ENCODE data around the gene PEDS1. TPM values are rescaled to one million over a fixed set of nuclear protein-coding genes. Genes with fewer than 3 reads are reported as not detected.

PEDS1 gene
- total RNA-seq, 1 experiment from 2014 or later: 35.6 TPM

DNA sequence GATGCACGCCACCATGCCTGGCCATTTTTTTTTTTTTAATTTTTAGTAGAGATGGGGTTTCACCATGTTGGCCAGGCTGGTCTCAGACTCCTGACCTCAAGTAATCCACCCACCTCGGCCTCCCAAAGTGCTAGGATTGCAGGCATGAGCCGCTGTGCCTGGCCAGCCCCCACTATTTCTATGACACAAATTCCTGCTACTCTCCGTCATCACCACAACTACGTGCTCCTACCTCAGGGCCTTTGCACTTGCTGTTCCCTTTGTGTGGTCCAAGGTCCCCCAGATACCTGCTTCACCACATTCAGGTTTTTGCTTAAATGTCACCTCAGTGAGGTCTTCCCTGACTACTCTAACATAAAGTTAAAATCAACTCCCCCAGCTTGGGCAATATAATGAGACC, 31.9 kb upstream of the PEDS1 start:
- ChIA-PET CTCF (interaction anchor here (0.6 to 1.3 kb wide), 16 partner anchors 13 to 603 kb away, joined by 3 to 14 read pairs (median 3); partner anchors contain the start of gene PEDS1), POLR2A (no interaction called here)
- DNase-seq (ENCODE audit: low spot score): no peak
- TF ChIP-seq FOXJ3 (CRISPR knock-in tag; IDR thresholded peaks at IDR 0.05; ENCODE audit: borderline replicate concordance) (no peak), FOXP1 (CRISPR knock-in tag; IDR thresholded peaks at IDR 0.05; ENCODE audit: borderline replicate concordance) (no peak), RELA (CRISPR knock-in tag; IDR thresholded peaks at IDR 0.05; ENCODE audit: borderline replicate concordance) (no peak), ZNF396 (CRISPR knock-in tag; IDR thresholded peaks at IDR 0.05; ENCODE audit: borderline replicate concordance) (no peak), SMAD4 (CRISPR knock-in tag; IDR thresholded peaks at IDR 0.05) (no peak), TCF7 (CRISPR knock-in tag; IDR thresholded peaks at IDR 0.05; ENCODE audit: low read depth) (no peak), JAZF1 (CRISPR knock-in tag; IDR thresholded peaks at IDR 0.05) (no peak), EMX1 (CRISPR knock-in tag; IDR thresholded peaks at IDR 0.05) (no peak), ZNF138 (CRISPR knock-in tag; conservative IDR thresholded peaks at IDR 0.05) (no peak), ZNF121 (CRISPR knock-in tag; IDR thresholded peaks at IDR 0.05) (no peak), NR3C1 (CRISPR knock-in tag; conservative IDR thresholded peaks at IDR 0.05; ENCODE audit: low read depth) (no peak), GABPB1 (CRISPR knock-in tag; IDR thresholded peaks at IDR 0.05) (no peak)
- TF ChIP-seq, protein P1, sequence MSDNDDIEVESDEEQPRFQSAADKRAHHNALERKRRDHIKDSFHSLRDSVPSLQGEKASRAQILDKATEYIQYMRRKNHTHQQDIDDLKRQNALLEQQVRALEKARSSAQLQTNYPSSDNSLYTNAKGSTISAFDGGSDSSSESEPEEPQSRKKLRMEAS (CRISPR knock-in tag; IDR thresholded peaks at IDR 0.05): no peak
- TF ChIP-seq, protein P2, sequence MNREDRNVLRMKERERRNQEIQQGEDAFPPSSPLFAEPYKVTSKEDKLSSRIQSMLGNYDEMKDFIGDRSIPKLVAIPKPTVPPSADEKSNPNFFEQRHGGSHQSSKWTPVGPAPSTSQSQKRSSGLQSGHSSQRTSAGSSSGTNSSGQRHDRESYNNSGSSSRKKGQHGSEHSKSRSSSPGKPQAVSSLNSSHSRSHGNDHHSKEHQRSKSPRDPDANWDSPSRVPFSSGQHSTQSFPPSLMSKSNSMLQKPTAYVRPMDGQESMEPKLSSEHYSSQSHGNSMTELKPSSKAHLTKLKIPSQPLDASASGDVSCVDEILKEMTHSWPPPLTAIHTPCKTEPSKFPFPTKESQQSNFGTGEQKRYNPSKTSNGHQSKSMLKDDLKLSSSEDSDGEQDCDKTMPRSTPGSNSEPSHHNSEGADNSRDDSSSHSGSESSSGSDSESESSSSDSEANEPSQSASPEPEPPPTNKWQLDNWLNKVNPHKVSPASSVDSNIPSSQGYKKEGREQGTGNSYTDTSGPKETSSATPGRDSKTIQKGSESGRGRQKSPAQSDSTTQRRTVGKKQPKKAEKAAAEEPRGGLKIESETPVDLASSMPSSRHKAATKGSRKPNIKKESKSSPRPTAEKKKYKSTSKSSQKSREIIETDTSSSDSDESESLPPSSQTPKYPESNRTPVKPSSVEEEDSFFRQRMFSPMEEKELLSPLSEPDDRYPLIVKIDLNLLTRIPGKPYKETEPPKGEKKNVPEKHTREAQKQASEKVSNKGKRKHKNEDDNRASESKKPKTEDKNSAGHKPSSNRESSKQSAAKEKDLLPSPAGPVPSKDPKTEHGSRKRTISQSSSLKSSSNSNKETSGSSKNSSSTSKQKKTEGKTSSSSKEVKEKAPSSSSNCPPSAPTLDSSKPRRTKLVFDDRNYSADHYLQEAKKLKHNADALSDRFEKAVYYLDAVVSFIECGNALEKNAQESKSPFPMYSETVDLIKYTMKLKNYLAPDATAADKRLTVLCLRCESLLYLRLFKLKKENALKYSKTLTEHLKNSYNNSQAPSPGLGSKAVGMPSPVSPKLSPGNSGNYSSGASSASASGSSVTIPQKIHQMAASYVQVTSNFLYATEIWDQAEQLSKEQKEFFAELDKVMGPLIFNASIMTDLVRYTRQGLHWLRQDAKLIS (CRISPR knock-in tag; IDR thresholded peaks at IDR 0.05; ENCODE audit: borderline replicate concordance): no peak
- TF ChIP-seq, protein P3, sequence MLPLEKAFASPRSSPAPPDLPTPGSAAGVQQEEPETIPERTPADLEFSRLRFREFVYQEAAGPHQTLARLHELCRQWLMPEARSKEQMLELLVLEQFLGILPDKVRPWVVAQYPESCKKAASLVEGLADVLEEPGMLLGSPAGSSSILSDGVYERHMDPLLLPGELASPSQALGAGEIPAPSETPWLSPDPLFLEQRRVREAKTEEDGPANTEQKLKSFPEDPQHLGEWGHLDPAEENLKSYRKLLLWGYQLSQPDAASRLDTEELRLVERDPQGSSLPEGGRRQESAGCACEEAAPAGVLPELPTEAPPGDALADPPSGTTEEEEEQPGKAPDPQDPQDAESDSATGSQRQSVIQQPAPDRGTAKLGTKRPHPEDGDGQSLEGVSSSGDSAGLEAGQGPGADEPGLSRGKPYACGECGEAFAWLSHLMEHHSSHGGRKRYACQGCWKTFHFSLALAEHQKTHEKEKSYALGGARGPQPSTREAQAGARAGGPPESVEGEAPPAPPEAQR (CRISPR knock-in tag; IDR thresholded peaks at IDR 0.05): no peak
- TF ChIP-seq, protein P4, sequence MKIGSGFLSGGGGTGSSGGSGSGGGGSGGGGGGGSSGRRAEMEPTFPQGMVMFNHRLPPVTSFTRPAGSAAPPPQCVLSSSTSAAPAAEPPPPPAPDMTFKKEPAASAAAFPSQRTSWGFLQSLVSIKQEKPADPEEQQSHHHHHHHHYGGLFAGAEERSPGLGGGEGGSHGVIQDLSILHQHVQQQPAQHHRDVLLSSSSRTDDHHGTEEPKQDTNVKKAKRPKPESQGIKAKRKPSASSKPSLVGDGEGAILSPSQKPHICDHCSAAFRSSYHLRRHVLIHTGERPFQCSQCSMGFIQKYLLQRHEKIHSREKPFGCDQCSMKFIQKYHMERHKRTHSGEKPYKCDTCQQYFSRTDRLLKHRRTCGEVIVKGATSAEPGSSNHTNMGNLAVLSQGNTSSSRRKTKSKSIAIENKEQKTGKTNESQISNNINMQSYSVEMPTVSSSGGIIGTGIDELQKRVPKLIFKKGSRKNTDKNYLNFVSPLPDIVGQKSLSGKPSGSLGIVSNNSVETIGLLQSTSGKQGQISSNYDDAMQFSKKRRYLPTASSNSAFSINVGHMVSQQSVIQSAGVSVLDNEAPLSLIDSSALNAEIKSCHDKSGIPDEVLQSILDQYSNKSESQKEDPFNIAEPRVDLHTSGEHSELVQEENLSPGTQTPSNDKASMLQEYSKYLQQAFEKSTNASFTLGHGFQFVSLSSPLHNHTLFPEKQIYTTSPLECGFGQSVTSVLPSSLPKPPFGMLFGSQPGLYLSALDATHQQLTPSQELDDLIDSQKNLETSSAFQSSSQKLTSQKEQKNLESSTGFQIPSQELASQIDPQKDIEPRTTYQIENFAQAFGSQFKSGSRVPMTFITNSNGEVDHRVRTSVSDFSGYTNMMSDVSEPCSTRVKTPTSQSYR (CRISPR knock-in tag; IDR thresholded peaks at IDR 0.05): no peak
- TF ChIP-seq, protein P5, sequence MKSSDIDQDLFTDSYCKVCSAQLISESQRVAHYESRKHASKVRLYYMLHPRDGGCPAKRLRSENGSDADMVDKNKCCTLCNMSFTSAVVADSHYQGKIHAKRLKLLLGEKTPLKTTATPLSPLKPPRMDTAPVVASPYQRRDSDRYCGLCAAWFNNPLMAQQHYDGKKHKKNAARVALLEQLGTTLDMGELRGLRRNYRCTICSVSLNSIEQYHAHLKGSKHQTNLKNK (CRISPR knock-in tag; IDR thresholded peaks at IDR 0.05): no peak
- Mint-ChIP-seq H3K4me1 (peaks cover 21% of the 10 kb centered on the region), H3K27ac (no peak overlapping the region), H3K4me3 (no peak overlapping the region), H3K9me3 (peaks cover 4% of the 10 kb centered on the region; the same call in 1 of the 2 replicates), H3K36me3 (no peaks in the 10 kb centered on the region), H3K27me3 (ENCODE audit: low read depth) (peaks cover 19% of the 10 kb centered on the region)
- ATAC-seq: no peak

DNA sequence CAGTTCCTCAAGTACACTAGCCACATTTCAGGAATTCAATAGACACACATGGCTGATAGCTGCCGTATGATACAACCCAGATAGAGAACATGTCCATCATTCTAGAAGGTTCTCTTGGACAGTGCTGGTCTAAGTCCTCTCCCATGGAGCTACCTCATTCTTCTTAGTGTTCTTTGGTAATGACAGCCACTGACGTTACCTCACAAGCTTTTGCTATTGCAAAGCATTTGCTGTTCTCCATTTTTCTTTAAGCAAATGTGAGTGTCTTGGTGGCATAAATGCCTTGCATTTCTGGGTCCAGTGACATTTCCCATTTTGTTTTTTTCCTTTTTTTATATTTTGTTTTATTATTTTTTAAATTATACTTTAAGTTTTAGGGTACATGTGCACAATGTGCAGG, 28.8 kb upstream of the PEDS1 start:
- H3K36me3 Mint-ChIP-seq: no peaks in the 10 kb centered on the region
- POLR2A ChIA-PET: no interaction called here

More for the DNA sequence above, 28.8 kb upstream of the PEDS1 start:
- TF ChIP-seq, protein P6, sequence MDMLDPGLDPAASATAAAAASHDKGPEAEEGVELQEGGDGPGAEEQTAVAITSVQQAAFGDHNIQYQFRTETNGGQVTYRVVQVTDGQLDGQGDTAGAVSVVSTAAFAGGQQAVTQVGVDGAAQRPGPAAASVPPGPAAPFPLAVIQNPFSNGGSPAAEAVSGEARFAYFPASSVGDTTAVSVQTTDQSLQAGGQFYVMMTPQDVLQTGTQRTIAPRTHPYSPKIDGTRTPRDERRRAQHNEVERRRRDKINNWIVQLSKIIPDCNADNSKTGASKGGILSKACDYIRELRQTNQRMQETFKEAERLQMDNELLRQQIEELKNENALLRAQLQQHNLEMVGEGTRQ (CRISPR knock-in tag; IDR thresholded peaks at IDR 0.05): no peak
- TF ChIP-seq PRRX2 (CRISPR knock-in tag; IDR thresholded peaks at IDR 0.05) (no peak), FOXK1 (CRISPR knock-in tag; IDR thresholded peaks at IDR 0.05) (no peak), GTF2I (CRISPR knock-in tag; conservative IDR thresholded peaks at IDR 0.05) (no peak)
- DNase-seq (ENCODE audit: low spot score): no peak
- H3K27me3 Mint-ChIP-seq (ENCODE audit: low read depth): peaks cover 19% of the 10 kb centered on the region
- no peak for ATAC-seq
- H3K9me3 Mint-ChIP-seq: peaks cover 4% of the 10 kb centered on the region; the same call in 1 of the 2 replicates
- H3K27ac Mint-ChIP-seq: no peak overlapping the region
- H3K4me1 Mint-ChIP-seq: peaks cover 10% of the 10 kb centered on the region
- CTCF ChIA-PET: interaction anchor here (1.0 to 5.8 kb wide), 2 partner anchors 62 to 203 kb away, joined by 3 to 101 read pairs; no protein-coding TSS in a partner anchor
- no peak overlapping the region for H3K4me3 Mint-ChIP-seq
